Measurements from ENCODE around the gene ATP13A3. TPM values are rescaled to one million over a fixed set of nuclear protein-coding genes. Genes with fewer than 3 reads are reported as not detected.

The ATP13A3 gene
- total RNA-seq, 1 donor from 2014 or later, result 88.6 TPM

DNA sequence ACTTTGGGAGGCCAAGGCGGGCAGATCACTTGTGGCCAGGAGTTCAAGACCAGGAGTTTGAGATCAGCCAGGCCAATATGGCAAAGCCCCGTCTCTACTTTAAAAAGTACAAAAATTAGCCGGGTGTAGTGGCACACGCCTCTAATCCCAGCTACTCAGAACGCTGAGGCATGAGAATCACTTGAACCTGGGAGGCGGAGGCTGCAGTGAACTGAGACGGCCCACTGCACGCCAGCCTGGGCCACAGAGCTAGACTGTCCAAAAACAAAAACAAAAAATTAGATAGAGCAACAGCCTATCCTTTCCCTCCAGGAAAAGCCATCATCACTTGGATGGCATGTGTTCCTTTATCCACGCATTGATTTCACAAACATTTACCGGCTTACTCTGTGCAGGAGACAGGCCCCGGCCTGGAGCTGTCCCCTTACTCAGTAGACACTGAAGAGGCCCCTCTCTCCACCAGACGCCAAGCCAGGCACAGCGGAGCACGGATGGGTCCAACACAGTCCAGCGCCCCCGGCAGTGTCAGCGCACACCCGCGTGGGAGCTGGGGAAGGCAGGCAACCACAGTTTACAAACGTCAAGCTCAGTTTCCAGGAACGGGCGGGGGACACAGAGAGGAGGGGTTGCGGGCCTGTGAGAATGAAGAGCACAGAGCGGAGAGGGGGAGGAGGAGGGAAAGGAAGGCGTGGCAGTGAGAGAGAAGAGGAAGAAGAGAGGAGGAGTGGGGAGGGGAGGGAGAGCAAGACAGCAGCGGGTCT is 90.8 kb downstream of the ATP13A3 start:
- DNase-seq (ENCODE audit: low read depth in 2 of 2), result peak in 1 of 2 donors; percentile 45

DNA sequence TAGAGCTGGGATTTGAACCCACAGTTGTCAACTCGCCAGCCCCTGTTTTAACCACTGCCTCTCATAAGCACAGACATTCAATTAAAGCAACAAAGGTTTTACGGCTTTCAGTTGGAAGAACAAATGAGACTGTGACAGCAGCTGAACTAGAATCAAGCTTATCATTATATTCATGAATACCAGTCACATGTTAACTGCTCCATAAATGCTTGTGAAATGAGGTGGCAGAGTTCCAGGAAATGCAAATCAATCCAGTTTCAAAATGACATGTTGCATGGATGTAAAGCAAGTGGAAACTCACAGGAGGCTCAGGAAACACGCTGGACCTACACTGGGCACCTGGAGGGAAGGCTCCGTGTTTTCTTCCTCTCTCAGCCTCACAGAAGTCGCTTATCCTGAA is 91.6 kb downstream of the ATP13A3 start:
- DNase-seq (ENCODE audit: low read depth in 2 of 2), result peak; percentile 45 to 78

DNA sequence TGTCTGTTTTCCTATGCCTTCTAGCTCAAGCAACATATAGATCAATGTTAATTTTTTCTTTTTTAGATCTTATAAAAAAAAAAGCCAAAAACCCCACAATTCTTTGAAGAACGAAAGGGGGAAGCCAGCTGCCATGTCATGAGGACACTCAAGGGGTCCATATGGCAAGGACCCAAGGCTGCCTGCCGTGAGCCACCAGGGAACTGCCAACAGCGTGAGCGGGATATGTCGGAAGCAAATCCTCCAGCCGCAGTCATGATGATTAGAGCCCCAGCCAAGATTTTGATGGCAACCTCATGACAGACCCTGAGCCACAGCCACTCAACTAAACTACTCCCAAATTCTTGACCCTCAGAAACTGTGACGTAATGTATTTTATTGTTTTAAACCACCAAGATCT is 94.2 kb downstream of the ATP13A3 start:
- DNase-seq (ENCODE audit: low read depth in 2 of 2), result no peak

DNA sequence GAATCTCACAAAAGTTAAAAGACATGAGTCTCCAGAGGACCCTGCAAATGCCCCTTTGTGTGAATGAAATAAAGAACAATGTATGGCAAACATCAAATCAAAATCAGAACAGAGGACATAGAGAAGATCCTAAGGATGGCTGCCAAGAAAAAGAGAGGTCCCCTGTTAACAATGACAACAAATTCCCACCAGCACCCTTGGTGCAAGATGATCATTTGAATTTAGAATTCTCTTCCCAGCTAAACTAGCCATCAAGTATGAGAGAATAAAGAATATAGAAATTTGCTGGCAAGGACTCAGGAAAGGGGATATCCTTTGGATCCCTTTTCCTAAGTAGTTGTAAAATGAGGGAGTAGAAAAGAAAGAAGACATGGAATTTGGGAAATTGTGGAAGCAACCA is 96.0 kb downstream of the ATP13A3 start:
- DNase-seq (ENCODE audit: low read depth in 2 of 2), result no peak

DNA sequence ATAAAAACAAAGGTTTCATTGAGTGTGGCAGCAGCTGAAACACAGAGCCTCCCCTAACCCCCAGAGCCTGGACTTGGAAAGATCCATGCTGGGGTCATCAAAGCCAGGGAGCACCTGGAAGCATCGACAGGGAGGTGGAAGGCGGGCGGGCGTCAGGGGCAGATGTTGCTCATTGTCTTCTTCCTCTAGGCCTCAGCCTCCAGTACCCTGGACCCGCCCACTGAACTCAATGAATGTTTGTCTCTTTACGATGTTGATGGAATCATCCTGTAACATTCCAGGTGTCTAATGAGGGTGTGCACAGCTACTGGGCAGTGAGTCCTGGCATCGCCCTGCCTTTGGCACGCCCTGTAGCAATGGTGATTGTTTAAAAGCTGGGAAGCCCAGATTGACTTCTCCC is 97.5 kb downstream of the ATP13A3 start:
- no peak for DNase-seq (ENCODE audit: low read depth in 2 of 2)

DNA sequence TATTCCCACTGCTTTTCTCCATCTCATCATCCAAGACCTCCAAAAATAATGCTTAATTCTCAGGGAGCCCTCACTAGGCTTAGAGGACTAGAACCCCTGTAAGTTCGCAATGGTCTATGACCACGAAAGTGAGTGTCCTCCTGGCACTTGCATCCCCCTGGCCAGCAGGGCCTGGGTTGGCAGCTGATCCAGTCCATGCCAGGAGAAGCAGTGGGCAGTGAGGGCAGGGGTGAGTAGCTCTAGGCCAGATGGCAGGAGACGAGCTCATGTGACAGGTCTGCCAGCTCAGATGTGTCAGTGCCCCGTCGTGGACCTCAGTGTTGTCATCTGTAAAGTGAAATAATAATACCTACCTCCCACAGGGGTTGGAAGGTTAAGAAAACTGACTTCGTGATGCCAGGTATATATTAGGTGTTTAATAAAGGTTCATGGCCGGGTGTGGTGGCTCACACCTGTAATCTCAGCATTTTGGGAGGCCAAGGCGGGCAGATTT is 98.8 kb downstream of the ATP13A3 start:
- no peak for DNase-seq (ENCODE audit: low read depth in 2 of 2)

DNA sequence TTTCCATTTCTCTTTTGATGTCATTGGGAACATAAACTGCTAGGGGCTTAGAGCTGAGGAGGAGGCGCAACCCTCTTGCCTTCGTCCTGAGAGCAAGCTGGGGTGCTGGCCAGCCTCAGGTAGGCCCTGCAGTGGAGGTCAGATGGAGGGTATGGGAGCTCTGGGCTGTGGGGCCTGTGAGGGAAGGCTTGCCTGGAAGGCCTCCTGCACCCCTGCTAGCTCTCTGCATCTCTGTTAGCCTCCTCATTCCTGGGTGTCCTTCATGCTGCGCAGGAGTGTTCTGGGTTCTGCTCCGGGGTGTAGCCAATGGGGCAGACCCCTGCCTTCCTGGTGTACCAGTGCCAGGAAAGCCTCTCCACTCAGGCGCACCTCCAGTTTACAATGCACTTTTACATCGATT is 99.5 kb downstream of the ATP13A3 start:
- no peak for DNase-seq (ENCODE audit: low read depth in 2 of 2)

DNA sequence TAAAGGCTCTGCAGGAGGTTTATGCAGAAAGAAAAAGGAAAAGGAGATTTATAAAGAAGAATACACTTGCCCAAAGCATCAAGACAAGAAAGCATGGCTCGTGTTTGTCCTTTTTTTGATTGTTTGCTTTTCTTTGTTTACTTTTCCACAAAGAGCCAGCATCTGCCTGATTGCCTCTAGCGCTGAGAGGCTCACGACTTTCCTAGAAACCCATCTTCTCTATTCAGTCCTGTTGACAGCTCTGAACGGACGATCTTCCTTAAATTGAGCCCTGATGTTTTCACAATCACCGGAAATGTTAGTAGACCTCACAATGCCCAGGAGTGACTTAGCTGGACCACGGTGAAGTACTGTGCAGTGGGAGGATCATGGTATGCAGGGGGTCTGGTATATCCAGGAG is 100.2 kb downstream of the ATP13A3 start:
- no peak for DNase-seq (ENCODE audit: low read depth in 2 of 2)

DNA sequence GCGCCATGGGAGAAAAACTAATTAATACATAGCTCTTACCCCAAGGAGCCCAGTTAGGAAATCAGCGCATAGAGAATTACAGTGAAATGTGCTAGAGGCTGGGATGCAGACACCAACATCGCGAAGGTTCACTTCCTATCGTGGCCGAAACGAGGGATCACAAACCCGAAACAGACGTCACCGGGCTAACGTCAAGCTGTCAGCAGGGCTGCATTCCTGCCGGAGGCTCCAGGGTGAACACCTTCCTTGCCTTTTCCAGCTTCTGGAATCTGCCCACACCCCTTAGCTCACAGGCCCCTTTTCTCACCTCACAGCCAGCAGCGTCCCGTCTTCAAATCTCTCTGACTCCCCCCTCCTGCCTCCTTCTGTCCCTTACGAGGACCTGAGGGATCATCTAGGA is 100.7 kb downstream of the ATP13A3 start:
- DNase-seq (ENCODE audit: low read depth in 2 of 2), result no peak

DNA sequence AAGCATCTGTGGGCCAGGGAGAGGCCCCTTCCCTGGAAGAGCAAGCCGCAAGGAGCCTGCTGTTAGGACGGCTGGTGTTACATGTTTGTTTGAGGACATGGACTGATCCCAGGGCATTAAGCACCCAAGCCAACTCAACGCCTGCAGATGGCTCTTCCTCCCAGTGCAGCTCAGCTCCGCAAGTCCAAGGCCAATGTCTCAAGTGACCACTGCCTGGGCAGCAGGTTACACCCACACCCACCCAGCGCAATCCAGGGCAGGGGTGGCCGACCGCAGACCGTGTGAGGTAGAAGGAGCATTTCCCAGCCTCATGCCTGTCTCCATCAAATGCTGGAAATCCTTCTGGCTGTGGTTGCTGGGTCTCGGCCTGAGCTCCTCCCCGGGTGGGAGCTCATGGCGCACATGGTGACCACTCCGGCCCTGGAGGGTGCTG is 102.2 kb downstream of the ATP13A3 start:
- DNase-seq (ENCODE audit: low read depth in 2 of 2), result no peak

DNA sequence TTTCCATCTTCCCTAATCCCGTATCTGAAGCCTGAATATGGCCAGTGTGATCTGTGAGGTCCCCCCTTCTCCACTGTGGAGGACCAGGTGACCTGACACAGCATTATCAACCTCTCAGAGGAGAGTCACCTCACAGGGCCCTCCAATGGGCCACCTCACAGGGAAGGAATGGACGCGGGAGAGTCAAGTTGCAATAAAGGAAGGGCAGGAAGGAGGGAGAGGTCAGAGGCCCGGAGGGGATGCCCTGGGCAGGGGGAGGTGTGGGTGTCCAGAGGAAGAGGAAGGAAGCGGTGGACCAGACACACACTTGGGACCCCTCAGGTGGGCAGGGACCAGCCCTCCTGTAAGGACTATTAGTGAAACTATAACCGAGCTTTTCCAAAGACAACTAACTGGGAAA is 102.6 kb downstream of the ATP13A3 start:
- DNase-seq (ENCODE audit: low read depth in 2 of 2), result no peak

DNA sequence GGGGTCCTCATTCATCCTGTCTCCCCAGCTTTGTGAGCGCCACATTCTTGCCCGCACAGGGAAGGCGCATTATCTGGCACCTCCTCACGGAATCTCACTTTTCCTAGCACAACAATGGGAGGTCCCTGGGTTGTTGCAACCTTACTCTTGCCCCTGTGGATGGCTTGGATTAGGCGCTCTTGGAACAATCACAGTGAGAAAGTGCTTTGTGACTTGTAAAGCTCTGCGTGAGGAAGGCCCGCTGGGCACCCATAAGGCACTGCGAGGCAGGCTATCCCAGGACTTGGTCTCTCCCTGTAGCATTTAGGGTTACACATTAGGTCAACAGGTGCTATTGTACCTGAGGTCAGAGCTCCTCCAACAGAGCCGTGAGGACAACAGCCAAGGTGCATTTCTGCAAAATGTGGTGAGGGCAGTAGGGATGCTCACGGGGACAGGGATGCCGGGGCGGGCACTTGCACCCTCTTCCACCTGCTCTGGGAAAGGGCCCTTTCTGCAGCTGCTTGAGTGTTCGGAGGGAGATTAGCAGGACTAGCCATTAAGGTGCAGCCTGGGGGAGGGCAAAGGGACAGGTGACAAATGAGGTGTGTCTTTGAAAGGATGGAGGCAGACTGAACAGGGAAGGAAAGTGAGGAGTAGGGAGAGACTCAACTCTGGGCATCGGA is 103.4 kb downstream of the ATP13A3 start:
- no peak for DNase-seq (ENCODE audit: low read depth in 2 of 2)

DNA sequence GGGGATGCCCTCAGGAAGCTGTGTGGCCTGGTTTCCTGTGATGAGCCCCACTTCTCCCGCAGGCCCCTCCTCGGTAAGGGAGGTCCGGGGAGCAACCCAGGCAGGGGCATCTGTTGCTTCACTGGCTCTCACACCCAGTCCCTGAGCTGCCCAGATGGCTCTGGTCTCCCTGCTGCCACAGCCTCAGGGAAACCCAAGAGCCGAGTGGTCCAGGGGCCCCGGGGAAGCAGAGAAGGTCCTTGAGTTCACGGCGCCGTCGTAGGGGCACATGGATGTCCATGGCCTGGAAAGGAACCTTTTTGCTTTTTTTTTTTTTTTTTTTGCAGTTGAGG is 103.9 kb downstream of the ATP13A3 start:
- no peak for DNase-seq (ENCODE audit: low read depth in 2 of 2)

DNA sequence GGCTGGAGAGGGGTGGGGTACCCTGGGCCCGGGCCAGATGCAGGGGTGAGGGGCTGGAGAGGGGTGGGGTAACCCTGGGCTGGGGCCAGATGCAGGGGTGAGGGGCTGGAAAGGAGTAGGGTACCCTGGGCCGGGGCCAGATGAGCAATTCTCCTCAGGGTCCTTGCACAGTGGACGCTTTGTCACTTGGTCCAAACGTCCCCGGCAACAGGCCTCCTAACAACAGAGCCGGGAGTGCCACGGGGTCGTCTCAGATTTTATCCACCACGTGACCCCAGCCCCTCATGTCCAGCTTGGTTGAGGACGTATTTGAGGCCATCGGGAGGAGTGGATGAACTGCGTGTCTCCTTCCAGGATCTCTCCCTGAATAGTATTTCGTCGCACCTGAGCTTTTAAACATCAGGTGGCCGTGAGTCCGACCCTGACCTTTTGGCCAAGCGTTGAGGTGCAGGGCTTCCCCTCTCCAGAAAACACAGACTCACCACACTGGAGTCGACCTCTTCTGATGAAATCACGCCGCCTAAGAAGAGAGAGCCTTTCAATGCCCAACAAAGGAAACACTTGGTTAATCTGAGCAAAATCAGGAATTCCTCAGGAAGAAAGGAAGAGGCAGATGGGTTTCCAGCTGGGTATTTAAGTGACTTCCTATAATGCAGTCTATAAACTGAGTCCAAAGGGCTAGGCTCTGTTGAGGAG is 104.5 kb downstream of the ATP13A3 start:
- DNase-seq (ENCODE audit: low read depth in 2 of 2), result no peak

DNA sequence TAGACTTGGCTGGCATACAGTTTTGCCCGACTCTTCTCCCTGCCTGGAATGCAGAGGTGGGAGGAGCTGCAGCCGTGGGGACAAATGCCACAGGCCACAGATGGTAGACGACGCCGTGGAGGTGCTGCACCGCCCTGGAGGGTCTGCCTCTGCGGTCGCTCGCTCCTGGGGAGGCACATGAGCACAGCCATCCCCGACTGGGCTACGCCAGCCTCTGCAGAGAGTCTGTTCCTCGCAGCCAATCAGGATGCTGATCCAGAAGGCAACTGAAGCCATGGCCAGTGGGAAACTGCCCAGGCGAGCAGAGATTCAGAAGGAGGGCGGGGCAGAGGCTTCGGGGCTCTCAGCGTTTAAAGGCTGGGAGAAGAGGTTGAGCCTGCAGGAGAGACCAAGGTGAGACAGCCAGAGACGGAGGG is 105.3 kb downstream of the ATP13A3 start:
- DNase-seq (ENCODE audit: low read depth in 2 of 2), result no peak

DNA sequence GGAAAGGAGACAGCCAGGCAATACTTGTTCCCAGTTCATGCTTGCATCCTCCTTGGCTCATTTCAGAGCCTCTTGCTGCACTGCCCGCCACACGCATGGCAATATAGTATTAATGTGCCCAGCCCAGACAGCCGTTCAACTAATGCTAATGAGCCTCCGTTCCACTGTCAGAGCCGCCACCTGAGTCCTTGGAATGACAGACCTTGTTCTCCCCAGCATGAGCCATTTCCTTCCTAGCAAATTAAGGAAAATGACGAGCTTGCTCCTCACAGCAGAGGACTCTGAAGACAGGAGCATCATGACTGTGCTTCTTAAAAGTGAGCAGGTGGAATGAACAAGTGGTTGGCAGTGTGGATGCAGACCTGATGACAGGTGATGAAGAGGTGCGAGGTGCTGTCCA is 106.5 kb downstream of the ATP13A3 start:
- DNase-seq (ENCODE audit: low read depth in 2 of 2), result no peak

DNA sequence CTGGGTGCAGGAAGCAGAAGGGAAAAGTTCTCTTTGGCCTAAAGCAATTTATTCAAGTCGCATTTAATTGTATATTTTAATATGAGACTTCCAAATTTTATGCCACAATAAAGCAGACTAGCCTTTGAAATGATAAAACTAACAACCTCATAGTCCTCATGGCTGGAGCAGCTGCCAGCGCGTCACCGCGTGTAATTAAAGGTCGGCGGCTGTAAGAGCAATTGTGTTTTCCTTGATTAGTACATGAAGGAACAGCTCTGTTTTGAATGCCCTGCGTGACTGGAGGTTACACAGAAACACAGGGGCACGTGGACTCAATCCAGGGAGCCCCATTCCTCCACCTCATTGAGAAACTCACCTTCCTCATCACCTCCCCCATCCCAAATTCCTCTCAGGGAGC is 107.2 kb downstream of the ATP13A3 start:
- DNase-seq (ENCODE audit: low read depth in 2 of 2), result no peak

DNA sequence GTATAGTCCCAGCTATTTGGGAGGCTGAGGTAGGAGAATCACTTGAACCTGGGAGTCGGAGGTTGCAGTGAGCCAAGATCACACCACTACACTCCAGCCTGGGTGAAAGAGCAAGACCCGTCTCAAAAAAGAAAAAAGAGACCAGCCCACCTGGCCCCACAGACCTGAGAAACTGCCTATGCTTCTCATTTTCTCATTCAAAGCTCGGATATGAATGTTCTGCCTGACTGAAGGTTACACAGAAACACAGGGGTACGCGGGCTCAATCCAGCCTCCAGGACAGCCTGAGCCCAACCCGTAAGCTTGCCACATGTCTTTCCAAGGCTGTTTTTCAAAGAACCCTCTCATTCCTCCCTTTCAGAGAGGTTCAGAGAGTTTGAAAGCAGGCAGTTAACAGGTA is 107.6 kb downstream of the ATP13A3 start:
- no peak for DNase-seq (ENCODE audit: low read depth in 2 of 2)

DNA sequence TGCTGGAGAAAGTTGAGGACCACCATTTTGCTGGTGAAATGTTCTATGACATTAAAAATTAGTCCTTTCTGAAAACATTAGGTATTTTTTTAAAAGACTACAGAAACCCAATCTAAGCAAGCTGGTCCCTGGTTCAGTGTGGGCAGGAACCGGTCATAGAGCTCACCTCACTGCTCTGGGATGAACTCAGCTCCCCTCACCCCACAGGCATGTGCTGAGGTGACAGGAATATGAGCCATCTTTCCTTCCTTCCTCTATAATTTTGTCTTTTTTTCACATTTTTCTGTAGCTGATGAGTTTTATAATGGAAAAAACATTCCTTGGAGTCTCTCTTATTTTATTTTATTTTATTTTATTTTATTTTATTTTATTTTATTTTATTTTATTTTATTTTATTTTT is 109.1 kb downstream of the ATP13A3 start:
- peak; percentile 32 to 55 for DNase-seq (ENCODE audit: low read depth in 2 of 2)

DNA sequence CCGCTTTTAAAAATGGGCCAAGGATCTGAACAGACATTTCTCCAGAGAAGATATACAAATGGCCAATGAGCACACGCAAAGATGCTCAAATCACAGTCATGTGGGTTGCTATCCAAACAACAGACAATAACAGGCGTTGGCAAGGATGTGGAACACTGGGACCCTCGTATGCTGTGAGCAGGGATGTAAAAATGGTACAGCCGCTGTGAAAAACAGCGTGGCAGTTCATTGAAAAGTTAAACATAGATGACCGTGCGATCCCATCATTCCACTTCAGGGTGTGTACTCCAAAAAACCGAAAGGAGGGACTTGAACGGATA is 110.6 kb downstream of the ATP13A3 start:
- DNase-seq (ENCODE audit: low read depth in 2 of 2), result peak; percentile 39 to 58

DNA sequence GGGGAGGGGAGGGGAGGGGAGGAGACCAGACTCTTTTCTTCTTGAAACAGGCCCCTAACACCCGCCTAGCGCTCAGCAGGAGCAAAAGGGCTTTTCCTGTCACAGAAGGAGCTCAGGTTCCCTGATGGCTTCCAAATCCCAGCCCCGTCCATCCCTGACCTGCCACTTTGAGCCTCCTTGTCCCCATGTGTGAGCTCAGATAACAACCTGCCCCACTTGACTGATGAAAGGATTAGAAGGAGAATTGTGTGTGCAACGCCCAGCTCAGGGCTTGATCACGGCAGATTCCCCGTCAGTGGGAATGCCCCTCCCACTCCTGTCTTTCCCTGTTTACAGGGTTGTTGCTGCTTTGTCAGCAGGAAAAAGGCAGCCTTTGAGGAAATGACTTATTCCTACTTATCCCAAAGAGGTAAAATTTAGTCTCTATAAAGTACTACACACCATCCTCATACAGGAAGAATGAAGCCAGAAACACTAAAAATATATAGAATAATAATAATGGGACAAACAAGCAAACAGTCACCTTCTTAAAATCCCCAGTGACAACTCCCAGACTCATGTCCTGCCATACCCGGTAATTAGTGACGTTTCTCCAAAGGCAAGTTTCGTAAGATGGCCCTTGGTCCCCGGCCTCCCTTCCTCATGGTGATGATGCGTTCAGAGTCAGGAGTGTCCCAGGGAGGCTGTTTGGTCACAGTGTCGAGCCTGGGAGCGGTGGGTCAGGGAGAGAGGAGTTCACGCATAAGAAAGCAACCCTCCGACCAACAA is 111.1 kb downstream of the ATP13A3 start:
- peak; percentile 76 to 80 for DNase-seq (ENCODE audit: low read depth in 2 of 2)

DNA sequence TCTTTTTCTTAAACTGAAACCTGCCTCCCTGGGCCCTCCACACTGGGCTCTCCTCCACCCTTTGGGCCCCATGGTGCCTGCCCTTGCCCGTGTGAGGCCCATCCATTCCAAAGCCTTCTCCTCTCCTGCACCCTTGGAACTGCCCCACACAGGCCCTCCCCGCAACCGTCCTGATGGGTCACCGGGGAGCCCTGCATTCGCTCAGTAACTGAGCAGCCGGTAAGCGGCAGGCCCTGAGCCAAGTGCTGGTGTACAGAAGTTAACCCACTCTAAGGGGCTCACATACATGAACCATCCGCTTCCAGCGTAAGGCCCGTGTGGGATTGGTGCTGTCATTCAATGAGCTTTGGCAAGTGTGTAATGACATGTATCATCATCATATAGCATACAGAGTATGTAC is 111.9 kb downstream of the ATP13A3 start:
- no peak for DNase-seq (ENCODE audit: low read depth in 2 of 2)

Measured in dermis microvascular lymphatic vessel endothelial cell (primary cell).